PC-9 (cell line): ENCODE results near the gene CYP27C1.
"Not testable (repeated sequence)": the region's sequence is repeated elsewhere in the genome, so short reads cannot be mapped to it uniquely, and the experiment has no call there.

ENCODE experiments used
- CTCF ChIP-seq: fragments of 200-600 bp; sonication (generic); conservative IDR thresholded peaks from 2 replicates; pipeline ENCODE4 v1.6.1; 2017; ENCODE audit warnings: mixed run types, antibody characterized with exemption, mild to moderate bottlenecking, moderate library complexity
- EZH2 ChIP-seq: fragments of 200-600 bp; sonication (generic); IDR thresholded peaks from 2 replicates; pipeline ENCODE4 v1.8.0; 2017; ENCODE audit warnings: antibody characterized with exemption, low read depth

- not testable (repeated sequence) for TF ChIP-seq CTCF, EZH2
These were observed 5.9 kb downstream of the CYP27C1 start for GRCh38 chr2:127214201-127214600.
